Left ventricle myocardium superior (tissue), 1 donor: Measurements from ENCODE around the gene EDEM2. TPM values are rescaled to one million over a fixed set of nuclear protein-coding genes. Genes with fewer than 3 reads are reported as not detected.
"Not testable (repeated sequence)": the region's sequence is repeated elsewhere in the genome, so short reads cannot be mapped to it uniquely, and the experiment has no call there.

Experiments
- ATAC-seq: fragments of 200-7000 bp; cut with Tn5 transposase; one replicate; pipeline ENCODE4 v1.9.1; 2020; ENCODE audit warnings: mild to moderate bottlenecking, moderate library complexity
- DNase-seq: peaks from one replicate; pipeline ENCODE4 v3.0.0-alpha.2; 2020
- intact Hi-C: fragments of 100-400 bp; cut with micrococcal nuclease; formaldehyde crosslinking; loops from one replicate; pipeline ENCODE4 v1.11.0; 2022
- total RNA-seq: library from RNA; stranded (reverse); fragmentation: NEBNext Ultra II Directional; extraction: Animal tissue kit (Norgen Biotek cat#: 25700); gene quantifications from one replicate; pipeline ENCODE4 v1.2.1, GENCODE V29; 2021
- donor health status: DM: no; HTN: yes; CAD: no; lungs with severe emphysema.

EDEM2 gene
- total RNA-seq, 1 donor from 2014 or later, result 9.7 TPM

DNA sequence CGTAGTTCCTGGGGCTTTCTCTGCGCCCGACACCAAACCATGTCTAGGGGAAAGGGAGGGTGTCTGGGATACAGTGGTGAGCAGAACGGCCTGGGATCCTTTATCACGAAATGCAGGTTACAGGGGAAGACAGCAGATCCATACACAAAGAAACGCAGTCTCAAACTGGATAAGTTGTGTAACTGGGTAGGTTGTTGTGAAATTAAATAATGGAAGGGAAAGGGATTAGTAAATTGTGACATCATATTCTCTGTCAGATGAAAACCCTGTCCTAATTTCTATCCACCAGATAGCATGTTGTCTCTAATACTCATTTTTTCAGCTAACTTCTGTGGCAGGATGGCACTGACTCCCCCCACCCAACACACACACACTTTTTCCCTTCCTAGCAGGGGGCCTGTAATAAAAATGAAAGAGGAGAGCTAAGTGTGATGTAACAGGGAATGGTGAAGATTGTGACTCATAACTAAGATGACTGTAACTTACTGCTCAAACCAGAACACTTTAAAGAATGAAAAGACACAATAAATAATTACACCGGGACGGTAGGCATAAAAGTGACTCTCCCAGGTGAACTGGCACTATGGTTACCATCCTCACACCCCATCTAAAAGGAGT lies 53.8 kb downstream of the EDEM2 start:
- ATAC-seq (no peak), DNase-seq (no peak)
- intact Hi-C loops, result loop anchor here (10.0 kb wide), 1 partner anchor 51 kb away; the partner anchor contains the start of gene EDEM2

DNA sequence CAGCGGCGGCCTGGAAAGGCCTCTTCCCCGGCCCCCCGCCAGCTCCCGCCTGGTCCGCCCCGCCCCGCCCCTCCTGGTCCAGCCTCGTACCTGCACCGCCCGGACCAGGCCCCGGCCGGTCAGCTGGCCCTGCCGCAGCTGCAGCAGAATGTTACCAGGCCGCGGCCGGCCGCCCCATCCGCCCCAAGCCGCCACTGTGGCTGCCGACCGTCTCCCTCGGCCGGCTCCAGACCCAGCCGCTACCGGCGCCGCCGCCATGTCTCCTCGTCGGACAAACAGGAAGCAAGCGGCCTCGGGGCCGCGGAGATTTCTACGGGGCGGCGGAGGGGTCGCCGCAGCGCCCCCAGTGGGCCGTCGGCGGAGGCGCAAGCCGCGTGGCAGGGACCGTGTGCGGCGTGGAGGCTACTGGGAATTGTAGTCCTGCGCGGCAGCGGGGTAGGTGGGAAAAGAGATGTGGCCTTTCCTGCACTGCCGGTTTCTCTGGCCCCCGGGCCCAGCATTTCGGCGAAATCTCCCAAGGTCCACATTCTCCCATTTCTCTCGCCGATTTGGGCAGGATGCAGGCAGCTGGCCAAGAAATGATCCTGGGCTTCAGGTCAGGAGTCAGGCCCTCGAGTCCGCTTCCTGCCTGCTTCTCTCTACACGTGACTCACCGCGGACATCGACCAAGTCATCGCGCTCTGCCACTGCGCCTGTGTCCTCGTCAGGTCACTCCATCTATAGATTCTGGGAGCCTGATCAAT lies 54.4 kb downstream of the EDEM2 start, which contains the start of gene TRPC4AP:
Gene TRPC4AP (minus strand): TSS at position 284 of the 743 bp plus-strand sequence. CDS start 26 bp downstream, at position 258.
- DNase-seq, result peak; percentile 95
- intact Hi-C loops, result loop anchor here (10.0 kb wide), 1 partner anchor 52 kb away; the partner anchor contains the start of gene EDEM2
- peak; percentile 95 for ATAC-seq

DNA sequence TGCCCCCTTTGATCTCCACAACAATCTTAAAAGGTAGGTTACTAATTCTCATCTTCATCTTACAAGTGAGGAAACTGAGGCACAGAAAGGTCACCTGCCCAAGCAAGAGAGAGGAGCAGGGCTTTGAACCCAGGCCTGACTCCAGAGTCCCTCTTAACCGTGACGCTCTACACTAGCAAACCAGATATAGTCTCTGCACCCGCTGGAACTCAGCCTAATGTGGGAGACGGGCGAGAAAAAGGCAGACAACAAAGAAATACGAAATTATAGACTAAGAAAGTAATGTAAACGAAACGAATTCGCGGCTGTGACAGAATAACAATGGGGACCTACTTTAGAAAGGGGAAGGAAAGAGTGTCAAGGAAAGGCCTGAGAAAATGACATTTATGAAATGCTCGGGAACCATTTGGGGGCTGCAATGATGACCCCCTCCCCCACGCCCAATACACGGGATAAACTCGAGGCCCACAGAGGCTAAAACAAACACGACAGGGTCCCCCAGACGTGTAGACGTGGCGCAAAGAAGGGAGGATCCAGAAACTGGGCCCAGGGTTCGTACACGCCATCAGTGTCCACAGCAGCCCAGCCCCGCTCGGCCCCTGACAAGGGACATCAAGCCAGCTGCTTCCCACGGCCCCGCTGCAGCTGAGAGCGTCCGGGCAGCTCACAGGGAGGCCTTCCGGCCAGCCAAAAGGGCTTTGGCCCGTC lies 55.2 kb downstream of the EDEM2 start:
- ATAC-seq, result no peak
- intact Hi-C loops, result loop anchor here (10.0 kb wide), 1 partner anchor 53 kb away; the partner anchor contains the start of gene EDEM2

DNA sequence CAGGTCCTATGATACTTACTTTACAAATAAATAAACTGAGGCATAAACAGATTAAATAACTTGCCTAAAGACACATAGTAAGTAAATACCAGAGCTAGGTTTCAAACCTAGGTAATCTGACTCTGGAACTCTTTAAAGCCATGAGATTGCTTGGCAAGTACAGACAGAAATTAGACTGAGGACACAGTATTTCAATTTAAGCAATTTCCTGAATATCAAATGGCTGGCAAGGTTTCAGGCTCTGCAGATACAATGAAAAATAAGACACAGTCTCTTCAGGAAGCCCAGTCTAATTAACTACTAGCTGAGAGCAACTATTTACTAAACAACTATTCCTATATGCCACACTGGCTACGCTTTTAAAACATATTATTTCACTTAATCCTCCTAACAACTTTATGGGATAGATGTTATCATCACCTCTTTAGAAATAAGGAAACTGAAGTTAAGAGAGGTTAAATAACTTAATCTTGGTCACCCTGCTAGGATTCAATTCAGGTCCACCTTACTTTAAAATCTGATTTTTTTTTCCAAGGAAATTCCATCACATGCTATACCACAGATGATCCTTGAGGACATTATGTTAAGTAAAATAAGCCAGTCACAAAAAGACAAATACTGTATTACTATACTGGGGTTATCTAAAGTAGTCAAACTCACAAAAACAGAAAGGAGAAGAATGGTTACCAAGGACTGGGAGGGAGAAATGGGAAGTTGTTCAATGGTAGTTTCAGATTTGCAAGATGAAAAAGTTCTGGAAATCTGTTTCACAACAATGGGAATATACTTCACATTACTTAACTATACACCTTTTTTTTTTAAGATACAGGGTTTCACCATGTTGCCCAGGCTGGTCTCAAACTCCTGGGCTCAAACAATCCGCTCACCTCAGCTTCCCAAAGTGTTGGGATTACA lies 58.6 kb downstream of the EDEM2 start:
- ATAC-seq (no peak), DNase-seq (no peak)
- intact Hi-C loops, result no loop called here

More for the DNA sequence above, 55.2 kb downstream of the EDEM2 start:
- DNase-seq, result peak; percentile 87

DNA sequence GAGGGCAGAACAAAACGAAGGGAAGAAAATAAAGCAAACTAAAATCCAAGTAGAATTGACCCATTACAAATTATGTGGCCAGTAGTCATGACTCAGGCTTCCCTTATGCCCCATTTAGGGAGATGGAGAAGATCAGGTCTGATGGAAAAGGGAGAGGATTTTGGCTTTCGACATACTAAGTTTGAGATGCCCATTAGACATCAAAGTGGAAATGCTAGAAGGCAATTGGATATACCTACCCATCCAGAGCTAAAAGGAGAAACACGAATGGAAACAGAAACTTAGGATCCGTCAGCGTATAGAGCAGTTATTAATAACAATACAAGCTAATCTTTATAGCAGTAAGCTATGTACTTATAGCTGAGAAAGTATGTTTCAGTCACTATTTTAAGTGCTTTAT lies 59.3 kb downstream of the EDEM2 start:
- DNase-seq (no peak), ATAC-seq (no peak)
- intact Hi-C loops, result no loop called here

DNA sequence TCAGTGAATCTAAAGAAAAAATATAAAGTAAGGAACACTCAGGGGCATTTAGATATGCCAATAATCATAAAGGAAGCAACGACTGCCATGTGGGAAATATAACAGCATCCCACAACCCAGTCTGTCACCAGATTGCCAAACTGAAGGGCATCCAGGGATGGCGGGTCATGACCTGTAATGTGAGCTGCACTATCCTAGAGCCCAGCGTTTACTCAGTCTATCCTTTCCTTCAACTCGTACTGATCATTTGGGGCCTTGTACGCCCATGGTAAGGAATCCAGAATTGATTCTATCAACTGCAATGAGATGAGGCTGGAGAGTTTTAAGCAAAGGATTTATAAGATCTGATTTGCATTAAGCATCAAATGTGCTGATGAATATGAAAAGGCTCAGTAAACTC lies 59.8 kb downstream of the EDEM2 start:
- intact Hi-C loops, result no loop called here
- no peak for DNase-seq
- ATAC-seq, result no peak

DNA sequence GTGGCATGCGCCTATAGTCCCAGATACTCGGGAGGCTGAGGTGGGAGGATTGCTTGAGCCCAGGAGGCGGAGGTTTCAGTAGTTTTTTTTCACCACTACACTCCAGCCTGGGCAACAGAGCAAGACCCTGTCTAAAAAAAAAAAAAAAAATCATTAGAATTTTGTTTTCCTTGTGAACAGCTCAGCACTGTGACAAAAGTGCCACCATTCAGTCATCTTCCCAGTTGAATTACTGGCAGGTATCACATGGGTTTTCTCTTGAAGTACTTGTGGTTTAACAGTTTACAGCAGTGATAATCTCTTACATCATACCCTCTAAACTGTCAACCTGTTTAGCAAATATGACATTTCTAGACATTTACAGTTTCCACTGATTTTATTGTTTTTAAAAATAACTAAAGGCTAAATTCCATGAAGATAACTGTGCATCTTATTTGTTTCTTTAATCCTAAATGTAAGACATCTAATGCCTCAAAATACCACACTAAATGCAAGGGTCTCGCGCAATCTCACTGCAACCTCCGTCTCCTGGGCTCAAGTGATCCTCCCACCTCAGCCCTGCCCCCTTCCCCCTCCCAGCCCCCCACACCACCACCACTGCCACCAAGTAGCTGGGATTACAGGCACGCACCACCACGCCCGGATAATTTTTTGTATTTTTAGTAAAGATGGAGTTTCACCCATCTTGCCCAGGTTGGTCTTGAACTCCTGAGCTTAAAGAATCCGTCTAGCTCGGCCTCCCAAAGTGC lies 61.5 kb downstream of the EDEM2 start:
- no peak for DNase-seq
- intact Hi-C loops, result no loop called here
- no peak for ATAC-seq

DNA sequence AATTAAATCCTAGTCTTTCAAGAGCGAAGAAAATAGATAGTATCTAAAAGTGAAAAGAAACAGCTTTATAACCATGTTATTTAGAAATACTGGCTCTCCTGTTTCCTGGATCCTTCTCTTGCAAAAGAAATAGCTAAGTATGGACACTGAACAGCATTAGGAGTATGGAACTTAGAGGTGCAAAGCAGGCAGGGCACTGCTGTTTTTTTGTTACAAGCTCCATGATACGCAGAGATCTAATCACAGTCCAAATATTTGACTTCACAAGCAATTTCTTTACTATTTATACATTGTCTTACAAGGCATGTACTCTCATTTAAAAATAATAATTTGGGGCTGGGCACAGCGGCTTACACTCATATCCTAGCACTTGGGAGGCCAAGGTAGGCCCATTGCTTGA lies 62.1 kb downstream of the EDEM2 start:
- DNase-seq (no peak), ATAC-seq (no peak)
- intact Hi-C loops, result no loop called here

DNA sequence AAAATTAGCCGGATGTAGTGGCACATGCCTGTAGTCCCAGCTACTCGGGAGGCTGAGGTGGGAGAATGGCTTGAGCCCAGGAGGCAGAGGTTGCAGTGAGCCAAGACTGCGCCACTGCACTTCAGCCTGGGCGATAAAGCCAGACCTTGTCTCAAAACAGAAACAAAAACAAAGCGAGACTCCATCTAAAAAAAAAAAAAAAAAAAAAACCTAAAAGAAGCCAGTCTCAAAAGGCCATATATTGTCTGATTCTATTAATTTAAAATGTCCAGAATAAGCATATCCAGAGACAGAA lies 66.8 kb downstream of the EDEM2 start:
- intact Hi-C loops, result not testable (repeated sequence)

DNA sequence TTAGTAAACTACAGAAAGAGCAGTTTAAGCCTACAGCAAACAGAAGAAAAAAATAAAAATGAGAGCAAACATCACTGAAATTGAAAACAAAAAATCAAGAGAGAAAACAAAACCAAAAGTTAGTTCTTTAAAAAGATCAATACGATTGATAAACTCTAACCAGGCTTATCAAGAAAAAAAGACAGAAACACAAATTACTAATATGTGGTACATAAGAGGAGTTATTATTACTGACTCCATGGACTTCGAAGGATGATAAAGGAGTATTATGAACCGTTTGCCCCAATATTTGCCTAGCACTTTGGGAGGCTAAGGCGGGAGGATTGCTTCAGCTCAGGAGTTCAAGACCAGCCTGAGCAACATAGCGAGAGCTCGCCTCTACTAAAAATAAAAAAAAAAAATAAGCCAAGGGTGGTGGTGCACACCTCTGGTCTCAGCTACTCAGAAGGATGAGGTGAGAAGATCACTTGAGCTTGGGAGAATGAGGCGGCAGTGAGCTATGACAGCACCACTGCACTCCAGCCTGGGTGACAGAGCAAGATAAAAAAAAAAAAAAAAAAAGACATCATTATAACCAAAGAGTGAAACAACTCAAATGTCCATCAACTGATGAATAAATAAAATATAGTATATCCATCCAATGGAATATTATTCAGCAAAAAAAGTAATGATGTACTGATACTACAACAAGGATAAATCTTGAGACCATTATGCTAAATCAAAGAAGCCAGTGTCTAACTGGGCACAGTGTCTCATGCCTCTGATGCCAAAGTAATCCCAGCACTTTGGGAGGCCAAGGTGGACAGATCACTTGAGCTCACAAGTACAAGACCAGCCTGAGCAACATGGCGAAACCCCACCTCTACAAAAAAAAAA lies 67.4 kb downstream of the EDEM2 start:
- peak; percentile 55 for ATAC-seq

More for the DNA sequence above, 66.8 kb downstream of the EDEM2 start:
- peak; percentile 72 for ATAC-seq
- not testable (repeated sequence) for DNase-seq

DNA sequence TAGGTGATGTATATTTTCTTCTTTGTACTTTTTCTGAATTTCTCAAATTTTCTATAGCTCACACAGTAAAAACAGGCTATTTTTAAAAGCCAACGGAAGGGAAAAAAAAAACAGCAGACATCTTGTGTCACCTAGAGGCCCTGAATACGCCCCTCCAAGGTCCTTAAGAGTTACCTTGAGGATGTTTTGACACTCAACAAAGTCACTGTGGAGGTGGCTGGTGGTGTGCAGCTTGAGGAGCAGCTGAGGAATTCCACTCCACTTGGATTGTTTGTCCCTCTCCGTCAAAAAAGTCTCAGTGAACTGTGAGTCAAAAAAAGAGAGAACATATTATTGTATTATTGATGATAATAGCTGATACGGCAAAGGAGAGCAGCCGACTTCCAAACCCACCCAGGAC lies 69.3 kb downstream of the EDEM2 start:
- intact Hi-C loops, result no loop called here
- ATAC-seq, result no peak

More for the DNA sequence above, 67.4 kb downstream of the EDEM2 start:
- no peak for DNase-seq
- intact Hi-C loops, result no loop called here

DNA sequence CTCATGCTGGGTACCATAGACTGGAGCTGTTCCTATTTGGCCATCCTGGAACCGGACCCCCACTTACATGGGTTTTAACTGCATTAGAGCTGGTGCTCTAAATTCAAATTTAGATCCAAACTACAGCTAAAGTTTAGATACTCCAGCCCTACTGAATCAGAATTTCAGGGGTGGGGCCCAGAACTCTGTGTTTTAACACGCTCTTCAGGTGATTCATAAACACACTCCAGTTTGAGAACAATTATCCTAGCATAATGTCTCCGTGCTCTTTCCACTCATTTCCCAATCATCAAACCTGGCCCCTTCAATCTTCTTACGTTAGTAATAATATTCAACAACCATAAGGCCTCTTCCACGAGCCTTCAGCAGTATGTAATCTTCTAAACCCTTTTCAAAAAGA lies 69.8 kb downstream of the EDEM2 start:
- DNase-seq, result no peak
- ATAC-seq, result no peak
- intact Hi-C loops, result no loop called here

More for the DNA sequence above, 69.3 kb downstream of the EDEM2 start:
- DNase-seq, result no peak

DNA sequence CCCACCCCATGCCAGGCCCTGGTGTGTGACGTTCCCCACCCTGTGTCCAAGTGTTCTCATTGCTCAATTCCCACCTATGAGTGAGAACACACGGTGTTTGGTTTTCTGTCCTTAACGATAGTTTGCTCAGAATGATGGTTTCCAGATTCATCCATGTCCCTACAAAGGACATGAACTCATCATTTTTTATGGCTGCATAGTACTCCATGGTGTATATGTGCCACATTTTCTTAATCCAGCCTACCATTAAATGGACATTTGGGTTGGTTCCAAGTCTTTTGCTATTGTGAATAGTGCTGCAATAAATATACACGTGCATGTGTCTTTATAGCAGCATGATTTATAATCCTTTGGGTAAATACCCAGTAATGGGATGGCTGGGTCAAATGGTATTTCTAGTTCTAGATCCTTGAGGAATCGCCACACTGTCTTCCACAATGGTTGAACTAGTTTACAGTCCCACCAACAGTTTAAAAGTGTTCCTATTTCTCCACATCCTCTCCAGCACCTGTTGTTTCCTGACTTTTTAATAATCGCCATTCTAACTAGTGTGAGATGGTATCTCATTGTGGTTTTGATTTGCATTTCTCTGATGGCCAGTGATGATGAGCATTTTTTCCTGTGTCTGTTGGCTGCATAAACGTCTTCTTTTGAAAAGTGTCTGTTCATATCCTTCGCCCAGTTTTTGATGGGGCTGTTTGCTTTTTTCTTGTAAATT lies 75.5 kb downstream of the EDEM2 start:
- ATAC-seq, DNase-seq, intact Hi-C loops: not testable (repeated sequence)

DNA sequence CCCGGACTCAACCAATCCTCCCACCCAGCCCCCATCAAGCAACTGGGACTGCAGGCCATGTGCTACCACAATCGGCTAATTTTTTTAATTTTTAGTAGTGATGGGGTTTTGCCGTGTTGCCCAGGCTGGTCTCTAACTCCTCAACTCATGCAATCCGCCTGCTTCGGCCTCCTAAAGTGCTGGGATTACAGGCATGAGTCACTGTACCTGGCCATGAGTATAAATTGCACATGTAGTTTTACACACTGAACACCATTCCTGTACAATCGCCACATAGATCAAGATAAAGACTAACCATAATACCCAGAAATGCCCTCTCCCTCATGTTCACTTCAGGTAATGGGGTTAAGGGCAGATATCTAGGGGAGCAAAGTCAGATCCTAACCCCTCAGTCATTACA lies 80.9 kb downstream of the EDEM2 start:
- no peak for DNase-seq
- intact Hi-C loops, result no loop called here
- ATAC-seq, result no peak
